Calu3 (cell line): ENCODE results near the gene ITPRID1. TPM values are rescaled to one million over a fixed set of nuclear protein-coding genes. Genes with fewer than 3 reads are reported as not detected.
A peak's percentile ranks its signal among the peaks of the same experiment; 100 is the strongest.
"Not testable (repeated sequence)": the region's sequence is repeated elsewhere in the genome, so short reads cannot be mapped to it uniquely, and the experiment has no call there.

ENCODE experiments used
- BruUV-seq: library from RNA; stranded (reverse); fragments of 400-500 nt; replicated peaks from 2 replicates; lab custom pipeline; 2021; lab: Mats Ljungman, UMichigan
- CTCF ChIA-PET: fragments of 300-600 bp; sonication (Branson Sonifier 250); formaldehyde crosslinking; loops from one replicate; lab custom pipeline; 2022; ENCODE audit warnings: antibody characterized with exemption; lab: Charles Lee
- DNase-seq: peaks from one replicate; pipeline ENCODE4 v3.0.0; 2022
- H3K27ac Mint-ChIP-seq: one replicate; pipeline ENCODE4 v1.8.0; 2022; ENCODE audit warnings: mixed read lengths; ENCODE audit not compliant: unreplicated experiment
- H3K27me3 Mint-ChIP-seq: one replicate; pipeline ENCODE4 v1.8.0; 2022; ENCODE audit warnings: mixed read lengths; ENCODE audit not compliant: unreplicated experiment
- H3K36me3 Mint-ChIP-seq: one replicate; pipeline ENCODE4 v1.8.0; 2022; ENCODE audit warnings: mild to moderate bottlenecking, moderate library complexity, mixed read lengths; ENCODE audit not compliant: insufficient read depth, unreplicated experiment
- H3K4me1 Mint-ChIP-seq: one replicate; pipeline ENCODE4 v1.8.0; 2022; ENCODE audit warnings: mild to moderate bottlenecking, low read depth, mixed read lengths; ENCODE audit not compliant: unreplicated experiment
- H3K4me3 Mint-ChIP-seq: one replicate; pipeline ENCODE4 v1.8.0; 2022; ENCODE audit warnings: mild to moderate bottlenecking, low read depth, moderate library complexity, mixed read lengths; ENCODE audit not compliant: unreplicated experiment
- H3K9me3 Mint-ChIP-seq: one replicate; pipeline ENCODE4 v1.8.0; 2022; ENCODE audit warnings: low read depth, mixed read lengths; ENCODE audit not compliant: unreplicated experiment
- CTCF ChIP-seq: fragments of 200-600 bp; IDR thresholded peaks from one replicate; pipeline ENCODE4 v1.8.0; 2022; ENCODE audit warnings: antibody characterized with exemption; ENCODE audit not compliant: unreplicated experiment
- intact Hi-C: fragments of 100-400 bp; cut with micrococcal nuclease; formaldehyde crosslinking; loops from one replicate; pipeline ENCODE4 v1.10.0; 2022; ENCODE audit not compliant: unreplicated experiment
- total RNA-seq: library from RNA; stranded (reverse); gene quantifications from 2 replicates; pipeline ENCODE4 v1.2.3, GENCODE V29; 2022

ITPRID1 gene
- total RNA-seq, 1 experiment from 2014 or later: 3.8 TPM

- no peak for DNase-seq
- intact Hi-C loops: no loop called here
- CTCF ChIA-PET: interaction anchor here (0.7 kb wide), 2 partner anchors 75 to 189 kb away, joined by 3 read pairs; no protein-coding TSS in a partner anchor
- Mint-ChIP-seq H3K27ac (no peak overlapping the region), H3K4me1 (peaks cover 26% of the 10 kb centered on the region), H3K9me3 (peaks cover 11% of the 10 kb centered on the region), H3K27me3 (no peaks in the 10 kb centered on the region), H3K36me3 (no peaks in the 10 kb centered on the region), H3K4me3 (no peak overlapping the region)
- no peak for TF ChIP-seq CTCF
- BruUV-seq: no TSS peak
Observed at GRCh38 chr7:31521336-31522010, 7.6 kb downstream of the ITPRID1 start.

DNA sequence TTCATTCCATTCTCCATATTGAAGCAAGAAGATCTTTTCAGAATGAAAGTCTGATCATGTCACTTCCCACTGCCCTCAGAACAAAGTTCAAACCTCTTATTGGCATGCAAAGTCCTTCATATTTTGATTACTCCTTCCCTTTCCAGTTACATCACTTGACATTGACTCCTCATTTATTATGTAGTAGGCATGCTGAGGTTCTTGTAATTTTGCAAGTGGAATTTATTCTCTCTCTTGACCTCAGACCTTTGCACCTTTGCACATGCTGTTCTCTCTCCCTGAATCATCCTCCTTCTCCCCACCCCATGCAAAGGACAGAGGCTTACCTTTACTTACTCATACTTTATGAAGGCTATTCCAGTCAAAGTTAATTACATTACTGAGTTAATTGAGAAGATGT is 13.0 kb downstream of the ITPRID1 start:
- peaks cover 65% of the 10 kb centered on the region for H3K4me1 Mint-ChIP-seq
- intact Hi-C loops: no loop called here
- no TSS peak for BruUV-seq
- no peak for DNase-seq
- H3K9me3 Mint-ChIP-seq: peaks cover 3% of the 10 kb centered on the region
- CTCF ChIA-PET: no interaction called here
- H3K36me3 Mint-ChIP-seq: no peaks in the 10 kb centered on the region
- H3K27me3 Mint-ChIP-seq: no peaks in the 10 kb centered on the region
- no peak overlapping the region for H3K27ac Mint-ChIP-seq
- no peak for TF ChIP-seq CTCF
- H3K4me3 Mint-ChIP-seq: no peak overlapping the region

DNA sequence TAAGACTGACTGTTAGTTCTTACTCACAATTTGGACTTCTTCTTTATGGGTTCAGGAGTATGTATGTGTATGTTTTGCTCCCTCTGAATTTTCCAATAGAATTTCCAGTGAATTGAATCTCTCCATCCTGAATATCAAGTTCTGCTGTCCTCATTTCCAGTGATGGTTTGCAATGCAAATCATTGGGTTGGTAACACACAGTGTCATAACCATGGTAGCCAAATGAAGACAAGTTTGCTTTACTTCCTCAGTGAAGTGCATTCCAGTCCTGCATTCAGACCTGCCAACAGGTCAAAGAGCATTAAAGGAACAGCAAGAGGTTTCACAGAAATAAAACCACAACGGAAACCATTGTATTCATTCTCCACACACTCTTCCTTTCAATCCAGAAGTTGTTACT is 15.2 kb downstream of the ITPRID1 start:
- CTCF ChIA-PET: interaction anchor here (0.9 kb wide), 1 partner anchor 35 kb away, joined by 3 read pairs; no protein-coding TSS in a partner anchor
- BruUV-seq: no TSS peak
- H3K9me3 Mint-ChIP-seq: no peaks in the 10 kb centered on the region
- no peak for DNase-seq
- H3K4me3 Mint-ChIP-seq: no peak overlapping the region
- no peak overlapping the region for H3K27ac Mint-ChIP-seq
- H3K27me3 Mint-ChIP-seq: no peaks in the 10 kb centered on the region
- intact Hi-C loops: no loop called here
- H3K4me1 Mint-ChIP-seq: peaks cover 71% of the 10 kb centered on the region
- no peaks in the 10 kb centered on the region for H3K36me3 Mint-ChIP-seq
- no peak for TF ChIP-seq CTCF

- CTCF ChIA-PET, intact Hi-C loops, H3K27me3 Mint-ChIP-seq, H3K9me3 Mint-ChIP-seq, H3K4me3 Mint-ChIP-seq, BruUV-seq: not testable (repeated sequence)
- DNase-seq: peak; percentile 24
- H3K4me1 Mint-ChIP-seq: peaks cover 47% of the 10 kb centered on the region
- peaks cover 11% of the 10 kb centered on the region for H3K36me3 Mint-ChIP-seq
- H3K27ac Mint-ChIP-seq: peak overlapping the region; percentile 48
Observed at GRCh38 chr7:31540651-31541185, 26.8 kb downstream of the ITPRID1 start.

- no peak for DNase-seq
- H3K36me3 Mint-ChIP-seq: peaks cover 13% of the 10 kb centered on the region
- no peaks in the 10 kb centered on the region for H3K27me3 Mint-ChIP-seq
- intact Hi-C loops: no loop called here
- no peak overlapping the region for H3K4me3 Mint-ChIP-seq
- peaks cover 32% of the 10 kb centered on the region for H3K4me1 Mint-ChIP-seq
- TF ChIP-seq CTCF: no peak
- H3K27ac Mint-ChIP-seq: peak overlapping the region; percentile 11
- CTCF ChIA-PET: no interaction called here
- no peaks in the 10 kb centered on the region for H3K9me3 Mint-ChIP-seq
- no TSS peak for BruUV-seq
Observed at GRCh38 chr7:31545549-31545948, 31.7 kb downstream of the ITPRID1 start.
